Endodermal cell (in vitro differentiated cells): ENCODE results near the gene METRNL. TPM values are rescaled to one million over a fixed set of nuclear protein-coding genes. Genes with fewer than 3 reads are reported as not detected.
"Not testable (repeated sequence)": the region's sequence is repeated elsewhere in the genome, so short reads cannot be mapped to it uniquely, and the experiment has no call there.

ENCODE experiments used
- DNase-seq: peaks from one replicate; pipeline ENCODE4 v3.0.0-alpha.2; 2017
- H3K27ac ChIP-seq: 2 replicates; pipeline ENCODE4 v1.5.1; 2013; ENCODE audit warnings: mild to moderate bottlenecking, low read depth, low read length, moderate library complexity
- H3K27me3 ChIP-seq: 2 replicates; pipeline ENCODE4 v1.6.1; 2013; ENCODE audit warnings: mild to moderate bottlenecking, low read length, moderate library complexity; ENCODE audit not compliant: insufficient read depth, control insufficient read depth, poor library complexity, severe bottlenecking
- H3K36me3 ChIP-seq: 2 replicates; pipeline ENCODE4 v1.7.0; 2013; ENCODE audit warnings: mild to moderate bottlenecking, low read length, moderate library complexity; ENCODE audit not compliant: control insufficient read depth, insufficient read depth
- H3K4me1 ChIP-seq: one replicate; pipeline ENCODE4 v1.7.0; 2013; ENCODE audit warnings: low read length; ENCODE audit not compliant: control insufficient read depth, insufficient read depth
- H3K4me3 ChIP-seq: 2 replicates; pipeline ENCODE4 v1.5.1; 2013; ENCODE audit warnings: mild to moderate bottlenecking, low read length, moderate library complexity
- H3K9ac ChIP-seq: 2 replicates; pipeline ENCODE4 v1.6.1; 2013; ENCODE audit warnings: mild to moderate bottlenecking, low read length, moderate library complexity; ENCODE audit not compliant: poor library complexity, severe bottlenecking; ENCODE audit errors: extremely low read depth
- H3K9me3 ChIP-seq: 2 replicates; pipeline ENCODE4 v1.6.1; 2013; ENCODE audit warnings: mild to moderate bottlenecking, low read length, moderate library complexity; ENCODE audit not compliant: control insufficient read depth
- H3K27ac Mint-ChIP-seq: 2 replicates; pipeline ENCODE4 v1.8.0; 2020; ENCODE audit warnings: mixed read lengths
- H3K27me3 Mint-ChIP-seq: 2 replicates; pipeline ENCODE4 v1.8.0; 2021; ENCODE audit warnings: mild to moderate bottlenecking, mixed read lengths; ENCODE audit not compliant: insufficient read depth
- H3K36me3 Mint-ChIP-seq: 2 replicates; pipeline ENCODE4 v1.8.0; 2020; ENCODE audit warnings: low read depth, mixed read lengths
- H3K4me1 Mint-ChIP-seq: 2 replicates; pipeline ENCODE4 v1.8.0; 2020; ENCODE audit warnings: mixed read lengths
- H3K4me3 Mint-ChIP-seq: 2 replicates; pipeline ENCODE4 v1.8.0; 2020; ENCODE audit warnings: mild to moderate bottlenecking, moderate library complexity, mixed read lengths
- H3K9me3 Mint-ChIP-seq: 2 replicates; pipeline ENCODE4 v1.8.0; 2020; ENCODE audit warnings: mild to moderate bottlenecking, mixed read lengths
- WGBS, 2 experiments: methylation state at CpG; one replicate each; pipeline versions ENCODE4 v1.1.5 to v1.1.7; 2013; ENCODE audit warnings: missing lambda C conversion rate in 2 of 2, mixed read lengths in 1 of 2; ENCODE audit not compliant: insufficient coverage in 1 of 2, insufficient read length in 1 of 2; 5-methylcytosine and 5-hydroxymethylcytosine counted together
- total RNA-seq, 2 donors: library from RNA; stranded (reverse); fragmentation: NEBNext Ultra II Directional in 1 of 2; extraction: Animal tissue kit (Norgen Biotek cat#: 25700) in 1 of 2; gene quantifications; 2 replicates in 1 of 2; 3 replicates in 1 of 2; pipeline ENCODE4 v1.2.1, GENCODE V29; 2021
- TF ChIP-seq, protein P1 (sequence below): fragments of 200-600 bp; sonication (generic); conservative IDR thresholded peaks from 2 replicates; pipeline ENCODE4 v1.5.0; 2021; ENCODE audit warnings: antibody characterized with exemption, mild to moderate bottlenecking

METRNL gene
- total RNA-seq, 2 donors from 2014 or later, result 7.3 to 10.3 TPM

DNA sequence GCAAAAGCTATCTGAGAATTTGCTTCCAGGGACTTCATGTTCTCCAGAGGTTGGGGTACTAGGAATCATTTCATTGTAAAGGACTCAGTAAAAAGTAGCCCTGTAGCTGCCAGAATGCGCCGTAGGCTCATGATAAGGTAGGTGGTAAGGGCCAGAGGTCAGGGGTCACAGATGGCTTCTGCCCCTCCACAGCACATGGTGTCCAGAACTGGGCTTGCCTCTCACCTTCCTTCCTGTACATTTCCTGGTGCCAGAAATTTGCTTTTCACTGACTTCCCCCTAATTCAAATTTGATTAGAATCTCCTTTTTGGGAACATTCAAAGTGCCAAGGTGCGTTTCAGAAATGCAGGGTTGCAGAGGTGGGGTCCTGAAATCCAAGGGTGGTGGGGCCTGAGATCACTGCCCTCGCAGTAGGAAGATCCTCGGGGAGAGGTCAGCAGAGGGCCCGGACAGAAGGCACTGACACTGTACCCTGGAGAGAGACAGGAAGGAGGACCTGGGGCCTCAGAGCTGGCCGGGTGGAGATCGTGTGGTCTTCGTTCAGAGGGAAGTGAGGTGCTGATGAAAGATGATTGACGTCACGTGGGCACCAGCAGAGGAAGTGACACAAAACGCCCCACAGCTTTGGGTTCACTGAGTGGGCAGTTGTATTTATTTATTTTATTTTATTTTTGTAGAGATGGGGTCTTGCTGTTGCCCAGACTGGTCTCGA is 25.5 kb upstream of the METRNL start:
- Histone ChIP-seq H3K4me3 (no peak overlapping the region), H3K36me3 (no peaks in the 10 kb centered on the region), H3K27ac (no peak overlapping the region), H3K27me3 (no peaks in the 10 kb centered on the region), H3K9ac (no peak overlapping the region), H3K9me3 (no peaks in the 10 kb centered on the region), H3K4me1 (no peaks in the 10 kb centered on the region)
- no peak overlapping the region for H3K4me3 Mint-ChIP-seq
- H3K27me3 Mint-ChIP-seq, result peaks cover 4% of the 10 kb centered on the region
- H3K27ac Mint-ChIP-seq, result no peak overlapping the region
- 86 to 88% methylated on average over 12 to 13 of the region's 13 CpGs for WGBS, 2 experiments
- H3K9me3 Mint-ChIP-seq, result no peaks in the 10 kb centered on the region
- H3K4me1 Mint-ChIP-seq, result peaks cover 4% of the 10 kb centered on the region
- no peaks in the 10 kb centered on the region for H3K36me3 Mint-ChIP-seq
- peak; percentile 36 for DNase-seq
- TF ChIP-seq, protein P1, sequence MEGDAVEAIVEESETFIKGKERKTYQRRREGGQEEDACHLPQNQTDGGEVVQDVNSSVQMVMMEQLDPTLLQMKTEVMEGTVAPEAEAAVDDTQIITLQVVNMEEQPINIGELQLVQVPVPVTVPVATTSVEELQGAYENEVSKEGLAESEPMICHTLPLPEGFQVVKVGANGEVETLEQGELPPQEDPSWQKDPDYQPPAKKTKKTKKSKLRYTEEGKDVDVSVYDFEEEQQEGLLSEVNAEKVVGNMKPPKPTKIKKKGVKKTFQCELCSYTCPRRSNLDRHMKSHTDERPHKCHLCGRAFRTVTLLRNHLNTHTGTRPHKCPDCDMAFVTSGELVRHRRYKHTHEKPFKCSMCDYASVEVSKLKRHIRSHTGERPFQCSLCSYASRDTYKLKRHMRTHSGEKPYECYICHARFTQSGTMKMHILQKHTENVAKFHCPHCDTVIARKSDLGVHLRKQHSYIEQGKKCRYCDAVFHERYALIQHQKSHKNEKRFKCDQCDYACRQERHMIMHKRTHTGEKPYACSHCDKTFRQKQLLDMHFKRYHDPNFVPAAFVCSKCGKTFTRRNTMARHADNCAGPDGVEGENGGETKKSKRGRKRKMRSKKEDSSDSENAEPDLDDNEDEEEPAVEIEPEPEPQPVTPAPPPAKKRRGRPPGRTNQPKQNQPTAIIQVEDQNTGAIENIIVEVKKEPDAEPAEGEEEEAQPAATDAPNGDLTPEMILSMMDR, result no peak

DNA sequence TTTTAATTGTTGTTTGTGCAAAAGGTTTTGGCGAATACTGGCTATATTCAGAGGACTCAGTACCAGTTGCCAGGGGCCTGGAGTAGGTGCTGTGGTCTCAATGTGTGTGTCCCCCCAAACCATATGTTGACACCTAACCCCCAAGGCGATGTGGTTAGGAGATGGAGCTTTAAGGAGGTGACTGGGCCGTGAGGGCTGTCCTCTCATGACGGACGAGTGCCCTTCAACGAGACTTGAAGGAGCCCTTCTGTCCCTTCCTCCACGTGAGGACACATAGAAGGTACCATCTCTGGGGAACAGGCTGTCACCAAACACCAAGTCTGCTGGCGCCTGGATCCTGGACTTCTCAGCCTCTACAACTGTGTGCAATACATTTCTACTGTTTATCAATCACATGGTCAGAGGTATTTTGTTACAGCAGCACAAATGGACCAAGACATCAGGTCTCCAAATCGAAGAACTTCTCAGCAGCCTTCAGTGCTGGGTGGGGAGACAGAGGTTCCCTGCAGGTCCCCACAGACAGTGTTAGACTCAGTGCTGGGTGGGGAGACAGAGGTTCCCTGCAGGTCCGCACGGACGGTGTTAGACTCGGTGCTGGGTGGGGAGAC is 24.8 kb upstream of the METRNL start:
- Histone ChIP-seq H3K4me3 (no peak overlapping the region), H3K36me3 (no peaks in the 10 kb centered on the region), H3K9me3 (no peaks in the 10 kb centered on the region), H3K27me3 (no peaks in the 10 kb centered on the region), H3K4me1 (no peaks in the 10 kb centered on the region), H3K27ac (no peak overlapping the region), H3K9ac (no peak overlapping the region)
- peaks cover 4% of the 10 kb centered on the region for H3K4me1 Mint-ChIP-seq
- H3K27me3 Mint-ChIP-seq, result peaks cover 4% of the 10 kb centered on the region
- no peak overlapping the region for H3K4me3 Mint-ChIP-seq
- no peaks in the 10 kb centered on the region for H3K9me3 Mint-ChIP-seq
- TF ChIP-seq, protein P1, result no peak
- no peak overlapping the region for H3K27ac Mint-ChIP-seq
- peak; percentile 31 for DNase-seq
- no peaks in the 10 kb centered on the region for H3K36me3 Mint-ChIP-seq
- 88 to 92% methylated on average over 6 to 9 of the region's 13 CpGs for WGBS, 2 experiments

DNA sequence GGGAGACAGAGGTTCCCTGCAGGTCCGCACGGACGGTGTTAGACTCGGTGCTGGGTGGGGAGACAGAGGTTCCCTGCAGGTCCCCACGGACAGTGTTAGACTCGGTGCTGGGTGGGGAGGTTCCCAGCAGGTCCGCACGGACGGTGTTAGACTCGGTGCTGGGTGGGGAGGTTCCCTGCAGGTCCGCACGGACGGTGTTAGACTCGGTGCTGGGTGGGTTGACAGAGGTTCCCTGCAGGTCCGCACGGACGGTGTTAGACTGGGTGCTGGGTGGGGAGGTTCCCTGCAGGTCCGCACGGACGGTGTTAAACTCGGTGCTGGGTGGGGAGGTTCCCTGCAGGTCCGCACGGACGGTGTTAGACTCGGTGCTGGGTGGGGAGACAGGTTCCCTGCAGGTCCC is 24.2 kb upstream of the METRNL start:
- H3K9ac ChIP-seq, H3K36me3 Mint-ChIP-seq, H3K27ac ChIP-seq, H3K9me3 ChIP-seq, H3K9me3 Mint-ChIP-seq, H3K4me1 Mint-ChIP-seq, H3K27me3 Mint-ChIP-seq, H3K4me3 ChIP-seq, H3K27ac Mint-ChIP-seq, H3K4me3 Mint-ChIP-seq, H3K27me3 ChIP-seq, H3K4me1 ChIP-seq, H3K36me3 ChIP-seq: not testable (repeated sequence)
- DNase-seq, result peak; percentile 28
- WGBS, 2 experiments, result 95% methylated on average over 25 of the region's 25 CpGs; no CpG with 5 or more reads in 1 of the 2 experiments
